GM18907 (cell line): Measurements from ENCODE around the gene ZNF346.

Source experiments
- ATAC-seq: cut with Tn5 transposase; IDR thresholded peaks from one replicate; pipeline ENCODE4 v1.9.1; 2021; ENCODE audit warnings: mild to moderate bottlenecking, moderate library complexity; ENCODE audit not compliant: unreplicated experiment

ZNF346 gene

GRCh38 chr5:177113566-177114424 is 91.3 kb downstream of the ZNF346 start:
- peak; percentile 59 for ATAC-seq

- peak; percentile 80 for ATAC-seq
Observed at GRCh38 chr5:177116631-177117373, 94.3 kb downstream of the ZNF346 start.

GRCh38 chr5:177117441-177118045 is 95.0 kb downstream of the ZNF346 start:
- no peak for ATAC-seq

DNA sequence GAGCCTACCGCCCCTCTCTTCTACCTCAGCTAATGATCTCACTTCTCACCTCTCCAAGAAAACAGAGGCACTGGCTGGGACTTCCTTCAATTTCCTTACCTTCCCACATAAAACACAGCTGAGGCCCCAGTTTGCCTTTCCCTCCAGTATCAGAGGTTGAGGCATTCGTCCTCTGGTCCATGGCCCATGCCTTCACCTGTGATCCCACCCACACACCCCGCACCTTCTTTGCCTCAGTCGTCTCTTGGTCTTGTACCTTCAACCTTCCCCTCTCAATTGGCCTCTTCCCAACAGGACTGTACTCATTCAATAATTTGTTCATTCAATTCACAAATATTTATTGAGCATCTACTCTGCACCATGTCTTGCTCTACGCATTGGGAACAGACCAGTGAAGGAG is 100.1 kb downstream of the ZNF346 start:
- ATAC-seq: no peak

DNA sequence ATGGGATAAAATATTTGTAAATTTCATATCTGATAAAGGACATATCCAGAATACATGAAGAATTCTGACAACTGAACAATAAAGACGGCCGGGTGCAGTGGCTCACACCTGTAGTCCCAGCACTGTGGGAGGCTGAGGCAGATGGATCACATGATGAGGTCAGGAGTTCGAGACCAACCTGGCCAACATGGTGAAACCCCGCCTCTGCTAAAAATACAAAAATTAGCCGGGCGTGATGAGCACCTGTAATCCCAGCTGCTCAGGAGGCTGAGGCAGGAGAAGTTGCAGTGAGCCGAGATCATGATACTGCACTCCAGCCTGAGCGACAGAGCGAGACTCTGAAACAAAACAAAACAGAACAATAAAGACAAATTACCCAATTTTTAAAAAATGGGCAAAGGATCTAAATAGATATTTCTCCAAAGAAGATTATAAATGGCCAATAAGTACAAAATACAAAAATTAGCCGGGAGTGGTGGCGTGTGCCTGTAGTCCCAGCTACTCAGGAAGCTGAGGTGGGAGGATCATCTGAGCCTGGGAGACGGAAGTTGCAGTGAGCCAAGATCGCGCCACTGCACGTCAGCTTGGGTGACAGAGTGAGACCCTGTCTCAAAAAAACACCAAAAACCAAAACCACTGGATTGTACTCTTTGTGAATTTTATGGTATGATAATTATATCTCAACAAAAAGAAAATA is 101.4 kb downstream of the ZNF346 start:
- no peak for ATAC-seq

DNA sequence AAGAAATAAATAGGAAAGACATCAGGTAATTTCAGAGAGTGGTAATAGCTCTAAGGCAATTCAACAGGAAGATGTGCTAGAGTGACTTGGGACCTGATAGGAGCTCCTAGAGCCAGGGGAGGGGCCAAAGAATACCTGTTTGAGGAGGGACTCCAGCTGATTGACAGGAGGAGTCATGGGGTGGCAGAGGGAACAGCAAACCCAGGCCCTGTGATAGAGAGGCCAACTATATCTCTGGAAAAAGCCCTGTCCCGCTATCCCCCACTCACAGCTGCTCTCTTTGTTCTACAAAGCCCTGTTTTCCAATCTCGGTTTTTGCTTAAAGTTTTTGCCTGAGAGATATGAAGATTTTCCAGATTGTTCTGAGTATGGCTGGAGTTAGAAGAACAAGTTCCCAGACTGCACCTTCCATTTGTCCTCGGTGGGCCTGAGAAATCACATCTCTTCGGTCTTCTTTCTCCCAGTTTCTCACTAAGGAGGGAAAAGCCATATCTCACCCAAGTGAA is 102.0 kb downstream of the ZNF346 start:
- ATAC-seq: no peak

DNA sequence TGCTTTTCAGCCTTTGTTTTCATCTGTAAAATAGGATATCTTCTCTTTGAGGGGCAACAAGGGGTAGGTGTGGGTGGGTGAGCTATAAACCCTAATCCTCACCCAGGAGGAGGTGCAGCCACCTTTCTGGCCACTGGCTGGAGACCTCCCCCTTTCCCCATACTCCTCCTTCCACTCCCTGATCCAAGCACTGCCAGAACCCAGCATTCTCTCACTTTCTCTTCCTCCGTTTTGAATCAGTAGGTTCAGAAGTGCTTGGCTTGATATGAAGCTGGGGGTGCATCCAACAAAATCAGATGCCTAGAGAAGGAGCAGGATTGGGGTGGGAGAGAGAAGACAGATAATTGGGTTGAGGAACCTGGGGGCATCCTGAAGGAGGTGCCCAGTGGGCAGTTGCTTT is 104.3 kb downstream of the ZNF346 start:
- no peak for ATAC-seq

GRCh38 chr5:177128551-177128981 is 106.1 kb downstream of the ZNF346 start:
- no peak for ATAC-seq

DNA sequence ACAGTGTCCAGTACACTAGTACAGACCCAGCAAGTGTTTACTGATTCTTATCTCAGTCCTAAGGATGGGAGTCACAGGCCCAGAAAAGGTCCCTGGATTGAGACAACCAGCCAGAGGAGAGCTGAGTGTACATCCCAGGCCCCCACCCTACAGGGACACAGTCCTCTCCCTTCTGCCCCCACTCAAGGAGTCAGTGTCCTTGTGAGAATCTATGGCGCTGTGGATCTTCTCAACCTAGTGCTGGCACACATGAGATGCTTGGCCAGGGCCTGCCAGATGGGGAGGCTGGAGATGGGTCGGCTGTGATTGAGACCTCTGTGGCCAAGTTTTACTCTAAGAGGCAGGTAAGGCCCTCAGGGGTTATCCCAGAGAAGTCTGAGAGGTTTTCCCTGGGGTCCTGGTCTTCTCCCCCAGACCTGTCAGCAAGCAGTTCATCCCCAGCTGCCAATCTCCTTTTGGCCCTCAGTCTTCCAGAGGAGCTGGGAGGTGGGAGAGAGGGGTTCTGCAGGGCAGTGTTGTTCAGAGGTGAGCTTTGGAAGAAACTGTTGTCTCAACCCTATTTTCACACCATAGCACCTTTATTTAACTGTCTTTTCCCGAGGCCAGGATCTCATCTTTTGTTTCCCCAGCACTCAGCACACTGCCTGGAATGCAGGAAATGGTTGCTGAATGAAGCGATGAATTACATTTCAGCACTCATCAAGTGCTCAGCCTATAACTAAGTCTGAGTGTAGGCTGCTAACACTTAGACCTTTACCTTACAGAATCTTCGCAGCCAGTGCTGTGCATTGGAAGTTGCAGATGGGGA is 107.9 kb downstream of the ZNF346 start:
- no peak for ATAC-seq
